ENCODE results near the gene GNPTG. TPM values are rescaled to one million over a fixed set of nuclear protein-coding genes. Genes with fewer than 3 reads are reported as not detected.

The GNPTG gene
- total RNA-seq, 1 experiment from 2014 or later, result 29.4 TPM

DNA sequence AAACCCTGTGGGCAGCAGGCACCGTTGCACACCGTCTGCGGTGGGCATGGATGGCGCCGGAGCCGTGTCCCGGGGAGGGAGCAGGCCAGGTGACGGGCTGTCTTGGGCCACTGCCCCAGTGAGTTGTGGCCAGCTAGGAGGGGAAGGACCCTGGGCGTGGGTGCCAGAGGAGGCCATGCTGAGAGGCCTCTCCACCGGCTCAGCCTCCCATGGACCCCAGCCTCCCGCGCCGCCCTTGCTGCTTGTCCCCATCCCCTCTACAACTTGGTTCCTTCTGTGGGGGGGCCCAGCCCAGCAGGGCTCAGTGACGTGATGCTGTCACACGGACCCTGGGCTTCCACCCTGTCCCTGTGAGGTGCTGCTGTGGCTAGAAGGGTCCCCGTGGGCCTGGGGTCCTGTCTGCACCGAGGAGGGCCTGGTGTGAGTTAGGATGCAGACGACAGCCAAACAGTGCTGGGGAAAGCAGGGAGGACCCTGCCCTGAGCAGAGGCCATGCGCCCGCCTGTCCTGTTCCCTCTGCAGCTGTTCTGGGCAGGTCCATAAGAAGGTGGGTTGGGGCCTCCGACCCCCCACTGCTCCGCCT lies 31.0 kb upstream of the GNPTG start:
- Histone ChIP-seq H3K18ac (ENCODE audit: insufficient read length, low read depth, low read length) (no peak overlapping the region), H3T11ph (ENCODE audit: low read length) (no peak overlapping the region), H3K56ac (ENCODE audit: insufficient read length, low read depth, low read length) (no peak overlapping the region), H3K4ac (ENCODE audit: low read depth, low read length) (no peak overlapping the region), H3K4me2 (ENCODE audit: insufficient read depth, insufficient read length, low read length) (no peak overlapping the region), H2BK5ac (ENCODE audit: insufficient read length, low read length) (no peak overlapping the region), H2BK12ac (ENCODE audit: insufficient read length, low read depth, low read length) (no peak overlapping the region), H4K8ac (replicated peaks; ENCODE audit: insufficient read length, low read depth, low read length) (no peak overlapping the region), H3K27me3 (ENCODE audit: insufficient read depth, low read length) (no peaks in the 10 kb centered on the region), H3K79me2 (ENCODE audit: insufficient read depth, low read length) (peaks cover 2% of the 10 kb centered on the region; the same call in 1 of the 2 replicates), H3K9me3 (ENCODE audit: control insufficient read depth, low read depth, low read length) (no peaks in the 10 kb centered on the region), H2BK15ac (ENCODE audit: low read depth, low read length) (no peak overlapping the region), H4K5ac (ENCODE audit: insufficient read length, low read depth, low read length) (no peak overlapping the region), H3K27ac (ENCODE audit: insufficient read length, low read depth, low read length) (no peak overlapping the region), H4K20me1 (ENCODE audit: control insufficient read depth, insufficient read depth, insufficient read length) (no peaks in the 10 kb centered on the region), H2AFZ (ENCODE audit: low read length) (no peak overlapping the region), H3K23ac (ENCODE audit: insufficient read length, low read depth, low read length) (no peak overlapping the region), H4K91ac (ENCODE audit: insufficient read length, low read depth, low read length) (no peak overlapping the region), H3K9ac (ENCODE audit: extremely low read depth, insufficient read length, low read length) (no peak overlapping the region), H3K4me1 (ENCODE audit: insufficient read depth, low read length) (no peaks in the 10 kb centered on the region), H3K14ac (ENCODE audit: insufficient read depth, low read length) (no peak overlapping the region), H2AK5ac (ENCODE audit: insufficient read length, low read length) (no peak overlapping the region), H2BK120ac (ENCODE audit: low read depth, low read length, poor library complexity, severe bottlenecking) (no peak overlapping the region), H2BK20ac (ENCODE audit: low read depth, low read length, poor library complexity, severe bottlenecking) (no peak overlapping the region), H3K23me2 (ENCODE audit: insufficient read length, low read depth, low read length, poor library complexity, severe bottlenecking) (no peaks in the 10 kb centered on the region), H3K79me1 (ENCODE audit: insufficient read depth, low read depth, low read length, poor library complexity, severe bottlenecking) (no peaks in the 10 kb centered on the region)
- H3K9me3 Mint-ChIP-seq, result no peaks in the 10 kb centered on the region
- no peak for DNase-seq
- H3K4me1 Mint-ChIP-seq, result peaks cover 0 to 4% of the 10 kb centered on the region in 2 experiments; a peak in 1 of 4 replicates
- TF ChIP-seq, protein P1, sequence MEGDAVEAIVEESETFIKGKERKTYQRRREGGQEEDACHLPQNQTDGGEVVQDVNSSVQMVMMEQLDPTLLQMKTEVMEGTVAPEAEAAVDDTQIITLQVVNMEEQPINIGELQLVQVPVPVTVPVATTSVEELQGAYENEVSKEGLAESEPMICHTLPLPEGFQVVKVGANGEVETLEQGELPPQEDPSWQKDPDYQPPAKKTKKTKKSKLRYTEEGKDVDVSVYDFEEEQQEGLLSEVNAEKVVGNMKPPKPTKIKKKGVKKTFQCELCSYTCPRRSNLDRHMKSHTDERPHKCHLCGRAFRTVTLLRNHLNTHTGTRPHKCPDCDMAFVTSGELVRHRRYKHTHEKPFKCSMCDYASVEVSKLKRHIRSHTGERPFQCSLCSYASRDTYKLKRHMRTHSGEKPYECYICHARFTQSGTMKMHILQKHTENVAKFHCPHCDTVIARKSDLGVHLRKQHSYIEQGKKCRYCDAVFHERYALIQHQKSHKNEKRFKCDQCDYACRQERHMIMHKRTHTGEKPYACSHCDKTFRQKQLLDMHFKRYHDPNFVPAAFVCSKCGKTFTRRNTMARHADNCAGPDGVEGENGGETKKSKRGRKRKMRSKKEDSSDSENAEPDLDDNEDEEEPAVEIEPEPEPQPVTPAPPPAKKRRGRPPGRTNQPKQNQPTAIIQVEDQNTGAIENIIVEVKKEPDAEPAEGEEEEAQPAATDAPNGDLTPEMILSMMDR (conservative IDR thresholded peaks at IDR 0.05), result no peak
- peaks cover 45 to 90% (median 72%) of the 10 kb centered on the region in 3 experiments for H3K36me3 Mint-ChIP-seq (ENCODE audit: insufficient read depth in 1 of 3, low read depth in 3 of 3)
- H3K27me3 Mint-ChIP-seq (ENCODE audit: low read depth), result no peaks in the 10 kb centered on the region
- H3K4me3 Mint-ChIP-seq, result no peak overlapping the region
- no CpG with 5 or more reads among the region's 22 CpGs for WGBS (ENCODE audit: extremely low coverage, insufficient read length, low lambda C conversion rate)
- peak overlapping the region in 1 of 3 experiments; percentile 15; a peak in 1 of 7 replicates for H3K27ac Mint-ChIP-seq
